NCI-H2196 (cell line): Measurements from ENCODE around the gene SP140L.
A peak's percentile ranks its signal among the peaks of the same experiment; 100 is the strongest.
"Not testable (repeated sequence)": the region's sequence is repeated elsewhere in the genome, so short reads cannot be mapped to it uniquely, and the experiment has no call there.

Experiments used
- DNase-seq: peaks from one replicate; lab custom pipeline; 2025; ENCODE audit not compliant: unreplicated experiment; lab: John Stamatoyannopoulos, UW

The SP140L gene

DNA sequence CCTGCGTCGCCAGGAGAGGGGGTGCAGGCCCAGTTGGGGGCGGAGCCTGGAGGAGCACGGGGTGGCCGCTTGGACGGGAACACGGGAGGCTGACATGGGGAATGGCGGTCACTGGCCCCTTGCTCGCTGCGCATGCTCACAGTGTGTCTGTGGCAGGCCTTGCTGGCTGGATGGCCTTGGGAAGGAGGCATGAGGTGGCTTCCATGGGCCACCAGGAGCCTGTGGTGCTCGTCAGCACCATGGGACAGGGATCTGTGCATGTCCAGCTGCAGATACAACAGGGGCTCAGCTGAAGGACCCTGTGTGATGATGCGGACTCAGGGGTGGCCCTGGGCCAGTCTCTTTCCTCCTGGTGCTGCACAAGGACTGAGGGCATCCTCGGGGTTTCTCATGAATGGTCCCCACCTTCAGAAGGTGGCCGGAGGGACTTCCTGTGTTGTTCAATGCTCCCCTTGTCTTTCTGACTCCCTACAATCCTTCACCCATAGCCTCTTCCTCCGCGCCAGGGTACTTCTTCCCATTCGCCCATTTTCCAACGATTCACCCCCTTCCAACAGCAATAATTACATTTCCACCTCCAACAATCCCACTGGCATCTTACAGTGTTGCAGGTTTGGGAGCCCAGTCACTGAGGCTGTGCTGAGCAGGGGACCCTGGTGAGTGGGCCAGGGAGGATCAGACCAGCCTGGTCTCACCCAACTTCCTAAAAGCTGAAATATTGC lies 3.4 kb upstream of the SP140L start:
- DNase-seq = no peak

DNA sequence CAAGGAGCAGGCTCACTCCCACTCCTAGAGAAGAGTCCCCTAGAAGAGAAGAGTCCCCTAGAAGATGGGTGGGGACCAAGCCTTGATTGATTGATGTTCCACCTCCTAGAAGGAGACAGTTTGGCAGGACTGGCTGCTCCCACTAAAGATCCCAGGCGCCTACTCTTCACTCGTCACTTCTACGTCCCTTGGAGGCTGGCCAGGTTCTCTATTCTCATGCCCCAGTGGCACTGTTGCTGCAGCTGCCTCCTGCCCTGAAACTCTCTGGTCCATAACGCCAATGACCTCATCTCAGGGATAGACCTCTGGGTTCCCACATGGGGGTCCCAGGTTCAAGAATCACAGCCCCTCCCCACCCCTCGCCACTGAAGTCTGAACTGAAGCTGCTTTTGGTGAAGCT lies 2.5 kb upstream of the SP140L start:
- no peak for DNase-seq

DNA sequence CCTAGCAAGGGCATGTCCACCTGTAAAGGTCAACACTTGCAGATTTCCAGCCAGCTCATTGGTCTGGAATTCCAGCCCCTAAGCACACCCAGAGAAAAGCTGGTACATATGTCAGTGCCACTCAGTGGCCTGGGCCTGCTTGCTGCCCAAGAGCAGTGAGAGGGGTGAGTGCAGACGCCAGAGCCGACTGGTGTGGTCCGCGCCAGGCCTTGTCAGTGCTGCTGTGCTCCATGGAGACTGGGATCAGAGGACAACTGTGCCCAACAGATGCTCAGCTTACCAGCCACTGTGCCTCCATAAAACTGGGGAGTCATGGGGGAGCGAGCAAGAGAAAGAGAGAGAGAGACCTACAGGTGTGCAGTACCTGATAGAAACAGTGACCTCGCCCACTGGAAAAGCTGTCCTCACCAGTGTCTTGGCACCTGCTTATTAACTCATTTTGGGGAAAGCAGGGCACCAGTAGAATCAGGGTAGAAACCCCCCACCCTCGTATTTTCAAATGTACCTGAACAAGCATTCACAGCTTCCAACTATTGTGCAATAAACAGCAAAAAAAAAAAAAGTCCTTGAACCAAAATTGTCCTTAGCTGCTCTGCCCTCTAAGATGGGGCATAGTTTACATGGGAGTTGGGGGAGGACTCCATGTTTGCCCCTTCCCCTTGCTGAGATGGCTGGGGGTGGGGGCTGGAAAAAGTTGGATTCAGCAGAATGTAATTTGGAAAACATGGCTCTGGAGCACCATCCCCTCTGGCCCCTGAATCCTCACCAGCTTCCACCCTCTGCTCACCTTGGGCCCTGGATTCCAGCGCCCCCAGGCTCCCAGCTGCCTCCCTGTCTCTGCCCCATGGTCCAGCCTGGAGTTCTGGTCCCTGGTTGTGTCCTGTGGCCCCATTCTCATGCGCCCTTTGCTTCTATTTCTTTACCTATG lies 1.4 kb upstream of the SP140L start:
- DNase-seq = no peak

DNA sequence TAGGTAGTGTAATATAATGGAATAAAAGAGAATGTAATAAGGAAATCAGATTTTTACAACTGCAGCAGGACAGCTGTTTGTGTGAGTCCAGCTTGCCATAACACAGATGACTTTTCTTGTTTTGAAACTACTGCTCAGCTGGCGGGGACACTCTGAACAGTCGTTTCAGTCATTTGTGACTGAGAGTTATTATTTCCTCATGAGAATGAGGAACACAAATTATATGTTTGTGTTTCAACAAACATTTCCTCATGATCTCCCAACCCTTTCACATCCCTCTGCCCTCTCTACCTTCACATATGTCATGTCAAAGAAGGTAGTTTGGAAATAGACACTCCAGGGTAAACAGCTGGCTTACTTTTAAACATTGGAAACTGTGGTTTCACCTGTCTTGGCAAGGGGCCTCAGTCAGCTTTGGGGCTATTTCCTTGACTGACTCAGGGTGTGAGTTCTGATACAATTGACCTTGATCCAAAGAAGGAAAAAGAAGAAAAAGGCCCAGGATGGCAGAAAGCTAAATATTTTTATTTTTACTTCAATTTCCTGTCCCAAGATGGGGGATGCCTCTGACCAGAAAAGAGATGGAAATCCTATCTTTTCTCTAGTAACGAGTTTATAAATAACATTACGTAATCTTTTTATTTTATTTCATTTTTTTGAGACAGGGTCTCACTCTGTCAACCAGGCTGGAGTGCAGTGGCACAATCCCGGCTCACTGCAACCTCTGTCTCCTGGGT lies 593 bp downstream of the SP140L start:
- peak; percentile 10 for DNase-seq

DNA sequence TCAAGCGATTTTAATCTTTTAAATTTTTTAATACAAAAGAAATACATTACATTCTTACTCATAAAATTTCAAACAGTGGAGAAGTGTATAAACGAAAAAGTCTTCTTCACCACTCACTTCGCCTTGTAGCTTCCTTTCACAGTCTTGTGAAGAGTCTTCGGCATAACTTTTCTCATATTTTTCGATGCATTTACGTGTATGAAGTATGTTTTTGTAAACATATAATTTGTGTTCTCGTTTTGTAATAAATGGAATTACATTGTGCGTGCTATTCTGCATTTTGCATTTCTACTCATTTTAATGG lies 1.1 kb downstream of the SP140L start:
- DNase-seq = no peak

DNA sequence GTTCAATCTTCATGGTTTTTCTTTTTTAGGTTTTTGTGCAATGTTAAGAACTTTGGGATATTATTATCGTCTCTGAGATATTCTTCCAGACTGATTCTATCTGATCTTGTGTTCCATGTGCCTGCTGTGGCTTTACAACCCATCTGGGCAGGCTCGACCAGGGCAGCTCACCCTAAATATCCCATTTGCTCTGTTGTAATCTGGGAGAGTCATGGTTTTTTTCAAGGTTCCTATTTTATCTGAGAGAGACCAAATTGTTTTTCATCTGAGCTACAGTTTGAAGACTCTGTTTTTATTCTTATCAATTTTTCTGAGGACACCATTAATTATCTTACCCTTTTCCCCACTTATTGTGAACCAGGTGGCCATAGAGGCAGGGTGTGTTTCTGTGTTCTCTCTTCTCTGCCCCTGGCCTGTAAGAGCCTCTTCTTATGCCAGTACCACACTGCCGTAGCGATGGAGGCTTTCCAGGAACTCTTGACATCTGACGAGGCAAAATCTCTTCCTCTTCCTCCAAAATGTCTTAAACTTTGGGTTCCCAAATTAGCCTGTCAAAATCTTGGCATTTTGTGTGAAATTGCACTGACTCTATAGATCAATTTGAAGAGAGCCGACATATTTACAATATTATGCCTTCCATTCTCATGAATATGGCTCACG lies 3.1 kb downstream of the SP140L start:
- no peak for DNase-seq

DNA sequence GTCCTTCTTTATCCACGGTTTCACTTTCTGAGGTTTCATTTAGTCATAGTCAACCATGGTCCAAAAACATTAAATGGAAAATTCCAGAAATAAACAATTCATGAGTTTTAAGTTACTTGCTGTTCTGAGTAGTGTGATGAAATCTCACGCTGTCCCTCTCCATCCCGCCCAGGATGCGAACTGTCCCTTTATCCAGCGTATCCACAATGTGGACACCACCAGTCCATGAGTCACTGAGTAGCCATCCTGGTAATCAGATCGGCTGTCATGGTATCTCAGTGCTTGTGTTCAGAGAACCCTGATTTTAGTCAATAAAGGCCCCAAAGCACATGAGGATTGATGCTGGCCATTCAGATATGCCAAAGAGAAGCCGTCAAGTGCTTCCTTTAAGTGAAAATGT lies 3.7 kb downstream of the SP140L start:
- no peak for DNase-seq

DNA sequence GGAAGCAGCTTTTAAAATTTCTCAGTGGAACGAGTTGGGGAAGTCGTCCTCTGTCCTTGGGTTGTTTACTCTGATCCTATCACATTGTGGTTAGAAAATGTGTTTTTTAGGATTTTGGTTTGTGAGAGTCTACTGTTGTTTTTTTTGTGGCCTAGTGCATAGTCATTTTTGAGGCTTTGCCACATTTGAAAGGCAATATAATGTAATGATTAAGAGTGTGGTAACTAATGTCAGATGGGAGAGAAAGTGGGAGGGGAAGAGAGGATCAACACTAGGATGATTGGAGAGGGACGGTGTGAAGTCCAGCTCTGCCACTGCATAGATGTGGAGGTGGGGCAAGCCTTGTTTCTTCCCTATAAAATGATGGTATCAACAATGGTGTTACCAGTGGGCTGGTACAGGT lies 8.5 kb downstream of the SP140L start:
- DNase-seq = no peak

DNA sequence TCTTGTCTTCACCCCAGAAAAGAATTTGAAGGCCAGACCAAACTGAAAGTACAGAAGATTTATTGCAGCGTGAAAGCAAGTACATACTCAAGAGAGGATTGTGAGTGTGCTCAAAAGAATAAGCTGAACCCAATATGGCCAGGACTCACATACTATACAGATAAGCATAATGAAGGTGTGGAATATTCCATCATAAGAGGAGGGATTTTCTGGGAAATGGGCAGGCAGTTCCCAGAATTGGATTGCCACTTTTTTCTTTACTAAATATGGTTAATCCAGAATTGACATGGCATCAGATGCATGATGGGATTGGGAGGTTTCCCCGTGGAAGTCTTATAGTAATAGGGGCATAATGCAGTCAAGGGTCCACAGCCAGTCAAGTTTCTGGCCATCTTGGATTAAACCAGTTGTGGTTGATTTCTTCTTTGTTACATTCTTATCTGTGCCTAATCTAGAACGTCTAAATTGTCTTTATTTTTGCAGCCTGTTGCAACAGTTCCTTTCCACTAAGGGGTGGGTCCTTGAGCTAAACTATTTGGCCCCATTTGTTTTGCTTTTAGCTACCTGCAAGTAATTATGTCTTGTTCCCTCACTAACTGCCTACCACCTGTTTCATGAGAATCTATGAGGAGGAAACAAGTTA lies 9.0 kb downstream of the SP140L start:
- no peak for DNase-seq

DNA sequence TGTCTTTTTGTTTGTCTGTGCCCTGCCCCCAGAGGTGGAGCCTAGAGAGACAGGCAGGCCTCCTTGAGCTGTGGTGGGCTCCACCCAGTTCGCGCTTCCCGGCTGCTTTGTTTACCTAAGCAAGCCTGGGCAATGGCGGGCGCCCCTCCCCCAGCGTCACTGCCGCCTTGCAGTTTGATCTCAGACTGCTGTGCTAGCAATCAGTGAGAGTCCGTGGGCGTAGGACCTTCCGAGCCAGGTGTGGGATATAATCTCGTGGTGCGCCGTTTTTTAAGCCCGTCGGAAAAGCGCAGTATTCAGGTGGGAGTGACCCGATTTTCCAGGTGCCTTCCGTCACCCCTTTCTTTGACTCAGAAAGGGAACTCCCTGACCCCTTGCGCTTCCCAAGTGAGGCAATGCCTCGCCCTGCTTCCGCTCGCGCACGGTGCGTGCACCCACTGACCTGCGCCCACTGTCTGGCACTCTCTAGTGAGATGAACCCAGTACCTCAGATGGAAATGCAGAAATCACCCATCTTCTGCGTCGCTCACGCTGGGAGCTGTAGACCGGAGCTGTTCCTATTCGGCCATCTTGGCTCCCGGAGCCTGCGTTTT lies 15.0 kb downstream of the SP140L start:
- not testable (repeated sequence) for DNase-seq

DNA sequence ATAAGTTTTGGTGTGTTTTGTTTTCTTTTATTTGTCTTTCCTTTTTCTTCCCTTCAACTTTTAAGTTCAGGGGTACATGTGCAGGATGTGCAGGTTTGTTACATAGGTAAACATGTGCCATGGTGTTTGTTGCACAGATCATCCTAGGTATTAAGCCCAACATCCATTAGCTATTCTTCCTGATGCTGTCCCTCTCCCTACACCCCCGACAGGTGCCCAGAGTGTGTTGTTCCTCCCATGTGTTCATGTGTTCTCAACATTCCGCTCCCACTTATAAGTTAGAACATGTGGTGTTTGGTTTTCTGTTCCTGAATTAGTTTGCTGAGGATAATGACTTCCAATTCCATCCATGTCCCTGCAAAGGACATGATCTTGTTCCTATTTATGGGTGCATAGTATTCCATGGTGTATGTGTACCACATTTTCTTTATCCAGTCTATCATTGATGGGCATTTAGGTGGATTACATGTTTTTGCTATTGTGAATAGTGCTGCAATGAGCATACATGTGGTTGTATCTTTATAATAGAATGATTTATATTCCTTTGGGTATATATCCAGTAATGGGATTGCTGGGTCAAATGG lies 16.1 kb downstream of the SP140L start:
- DNase-seq = not testable (repeated sequence)

DNA sequence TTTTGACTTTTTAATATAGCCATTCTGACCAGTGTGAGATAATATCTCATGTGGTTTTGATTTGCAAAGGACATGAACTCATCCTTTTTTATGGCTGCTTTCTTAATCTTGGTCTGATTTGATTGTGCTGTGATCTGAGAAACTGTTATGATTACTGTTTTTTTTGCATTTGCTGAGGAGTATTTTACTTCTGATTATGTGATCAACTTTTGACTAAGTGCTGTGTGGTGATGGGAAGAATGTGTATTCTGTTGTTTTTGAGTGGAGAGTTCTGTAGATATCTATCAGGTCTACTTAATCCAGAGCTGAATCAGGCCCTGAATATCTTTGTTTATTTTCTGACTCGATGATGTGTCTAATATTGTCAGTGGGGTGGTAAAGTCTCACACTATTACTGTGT lies 16.8 kb downstream of the SP140L start:
- DNase-seq = no peak

DNA sequence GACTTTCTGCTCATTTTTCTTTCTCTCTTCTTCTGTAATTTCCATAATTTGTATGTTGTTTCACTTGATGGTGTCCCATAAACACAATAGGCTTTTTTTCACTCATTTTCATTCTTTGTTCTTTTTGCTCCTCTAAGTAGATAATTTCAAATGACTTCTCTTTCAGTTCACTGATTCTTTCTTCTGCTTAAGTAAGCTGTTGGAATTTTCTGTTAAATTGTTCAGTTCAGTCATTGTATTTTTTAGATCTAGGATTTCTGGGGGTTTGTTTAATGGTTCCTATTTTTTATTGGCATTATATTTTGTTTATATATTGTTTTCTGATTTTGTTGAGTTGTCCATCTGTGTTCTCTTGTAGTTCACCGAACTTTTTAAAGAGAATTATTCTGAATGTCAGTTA lies 19.5 kb downstream of the SP140L start:
- DNase-seq = no peak

DNA sequence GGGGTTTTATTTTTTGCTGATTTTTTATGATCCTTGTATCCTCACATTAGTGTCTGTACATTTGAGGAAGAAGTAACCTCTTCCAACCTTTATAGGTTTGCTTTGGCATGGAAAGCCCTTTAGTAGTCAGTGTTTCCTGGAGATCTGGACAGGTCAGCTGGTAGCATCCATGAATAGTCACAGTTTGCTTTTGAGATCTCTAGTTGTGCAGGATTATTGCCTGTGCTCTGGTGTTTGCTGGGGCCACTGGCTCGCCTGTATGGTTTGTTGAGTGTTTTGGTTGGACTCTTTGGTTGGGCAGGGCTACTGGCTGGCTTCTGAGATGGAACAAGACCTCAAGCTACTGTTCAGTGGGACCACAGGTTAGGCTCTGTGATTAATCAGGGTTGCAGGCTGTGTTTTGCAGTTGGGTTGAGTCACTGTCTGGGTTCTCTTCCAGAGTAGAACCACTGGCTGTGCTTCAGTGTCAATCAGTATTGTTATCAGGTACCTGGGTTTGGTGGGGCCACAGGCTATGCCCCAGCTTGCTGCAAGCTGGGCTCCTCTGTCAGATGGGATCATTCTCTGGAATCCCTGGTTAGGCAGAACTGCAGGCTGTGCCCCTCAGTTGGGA lies 20.0 kb downstream of the SP140L start:
- no peak for DNase-seq

DNA sequence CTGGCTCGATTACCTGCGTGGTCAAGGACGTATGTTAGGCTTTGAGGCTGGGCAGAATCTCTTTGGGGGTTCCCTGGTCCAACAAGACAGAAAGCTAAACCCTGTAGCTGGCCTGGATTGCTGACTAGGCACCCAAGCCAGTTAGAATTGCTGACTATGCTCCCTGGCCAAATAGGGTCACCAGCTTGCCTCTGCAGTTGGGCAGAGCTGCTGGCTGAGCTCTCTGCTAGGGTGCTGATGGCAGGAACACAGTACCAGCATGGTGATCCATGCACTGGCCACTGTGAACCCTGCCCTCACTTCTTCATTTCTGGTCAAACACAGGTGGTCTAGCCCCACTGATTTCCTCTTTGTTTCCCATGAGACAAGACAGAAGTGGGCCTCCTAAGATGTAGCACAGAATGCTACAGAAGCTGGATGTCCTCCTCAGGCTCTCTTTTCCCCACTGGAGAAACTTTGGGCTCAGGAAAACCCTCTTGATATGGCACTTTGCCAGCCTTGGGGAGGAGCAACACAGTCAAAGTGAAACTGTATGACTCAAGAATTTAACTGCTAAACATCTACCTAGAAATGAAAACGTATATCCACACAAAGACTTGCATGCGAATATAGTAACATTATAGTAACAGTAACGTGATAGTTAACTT lies 20.8 kb downstream of the SP140L start:
- no peak for DNase-seq

DNA sequence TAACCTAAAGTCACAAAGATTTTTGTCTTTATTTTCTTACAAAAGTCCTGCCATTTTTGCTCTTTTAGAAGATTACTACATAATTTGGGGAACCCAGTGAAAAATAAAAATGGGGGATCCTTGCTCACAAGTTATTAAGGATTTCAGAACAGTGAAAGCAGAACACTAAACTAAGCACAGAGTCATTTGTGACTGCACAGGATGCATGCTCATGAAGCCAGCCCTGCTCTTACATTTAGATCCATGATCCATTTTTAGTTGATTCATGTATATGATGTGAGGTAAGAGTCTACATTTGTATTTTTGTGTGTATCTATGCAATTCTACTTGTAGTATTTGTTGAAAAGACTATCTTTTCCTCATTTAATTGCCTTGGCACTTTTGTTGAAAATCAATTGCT lies 21.8 kb downstream of the SP140L start:
- DNase-seq = no peak

DNA sequence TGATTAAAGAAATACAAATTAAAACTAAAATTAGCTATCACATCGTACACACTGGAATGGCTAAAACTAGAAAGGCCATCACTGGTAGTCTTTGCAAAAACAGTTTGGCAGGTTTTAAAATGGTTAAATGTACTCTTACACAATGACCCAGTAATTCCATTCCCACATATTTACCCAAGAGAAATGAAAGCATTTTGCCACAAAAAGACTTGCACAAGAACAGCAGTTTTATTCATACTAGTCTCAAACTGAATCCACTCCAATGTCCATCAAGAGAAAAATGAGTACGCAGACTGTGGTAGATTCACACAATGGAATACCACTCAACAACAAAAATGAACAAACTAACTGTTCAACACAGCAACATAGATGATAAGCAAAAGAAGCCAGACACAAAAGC lies 29.1 kb downstream of the SP140L start:
- DNase-seq = no peak

DNA sequence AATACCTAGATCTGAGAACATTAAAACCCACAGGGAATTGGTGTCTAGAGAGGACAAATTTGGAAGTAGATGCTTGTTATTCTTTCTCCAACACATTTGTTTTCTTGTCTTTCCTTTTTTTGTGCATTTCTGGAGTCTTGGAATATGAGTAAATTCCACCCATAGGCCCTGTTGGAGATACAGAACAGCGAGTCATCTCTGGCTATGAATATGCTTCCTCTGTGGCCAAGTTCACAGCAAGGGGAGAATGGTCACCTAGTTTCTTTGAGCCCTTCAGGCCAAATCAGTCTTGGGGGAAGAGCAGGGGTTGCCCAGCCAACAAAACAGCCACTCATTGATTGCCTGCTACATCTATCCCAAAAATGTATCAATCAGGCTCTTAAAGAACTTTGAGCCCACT lies 31.3 kb downstream of the SP140L start:
- no peak for DNase-seq

DNA sequence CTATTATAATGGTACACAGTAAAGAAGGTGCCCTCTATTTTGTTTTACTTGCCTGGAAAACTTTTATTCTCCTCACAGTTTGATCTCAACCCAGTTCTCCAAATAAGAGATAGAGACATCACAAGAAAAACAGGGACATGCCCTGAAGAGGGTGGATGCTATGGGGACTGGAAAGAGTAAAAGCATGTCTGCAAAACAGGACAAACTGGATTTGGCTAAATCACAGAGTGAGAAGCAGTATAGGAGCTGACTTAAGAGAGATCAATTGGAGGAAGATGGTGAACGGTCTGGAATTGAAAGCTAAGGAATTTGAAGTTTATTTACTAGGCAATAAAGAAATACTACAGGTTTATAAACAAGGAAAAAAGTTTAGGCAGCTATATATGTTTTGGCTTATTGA lies 33.0 kb downstream of the SP140L start:
- DNase-seq = no peak
